NOMO-1 treated with DMSO at 0.1 percent for 48 hours (cell line): Measurements from ENCODE around the gene ZNF606.
A peak's percentile ranks its signal among the peaks of the same experiment; 100 is the strongest.

Source experiments
- DNase-seq: peaks from one replicate; lab custom pipeline; 2025; ENCODE audit not compliant: unreplicated experiment; lab: John Stamatoyannopoulos, UW

Gene ZNF606

DNA sequence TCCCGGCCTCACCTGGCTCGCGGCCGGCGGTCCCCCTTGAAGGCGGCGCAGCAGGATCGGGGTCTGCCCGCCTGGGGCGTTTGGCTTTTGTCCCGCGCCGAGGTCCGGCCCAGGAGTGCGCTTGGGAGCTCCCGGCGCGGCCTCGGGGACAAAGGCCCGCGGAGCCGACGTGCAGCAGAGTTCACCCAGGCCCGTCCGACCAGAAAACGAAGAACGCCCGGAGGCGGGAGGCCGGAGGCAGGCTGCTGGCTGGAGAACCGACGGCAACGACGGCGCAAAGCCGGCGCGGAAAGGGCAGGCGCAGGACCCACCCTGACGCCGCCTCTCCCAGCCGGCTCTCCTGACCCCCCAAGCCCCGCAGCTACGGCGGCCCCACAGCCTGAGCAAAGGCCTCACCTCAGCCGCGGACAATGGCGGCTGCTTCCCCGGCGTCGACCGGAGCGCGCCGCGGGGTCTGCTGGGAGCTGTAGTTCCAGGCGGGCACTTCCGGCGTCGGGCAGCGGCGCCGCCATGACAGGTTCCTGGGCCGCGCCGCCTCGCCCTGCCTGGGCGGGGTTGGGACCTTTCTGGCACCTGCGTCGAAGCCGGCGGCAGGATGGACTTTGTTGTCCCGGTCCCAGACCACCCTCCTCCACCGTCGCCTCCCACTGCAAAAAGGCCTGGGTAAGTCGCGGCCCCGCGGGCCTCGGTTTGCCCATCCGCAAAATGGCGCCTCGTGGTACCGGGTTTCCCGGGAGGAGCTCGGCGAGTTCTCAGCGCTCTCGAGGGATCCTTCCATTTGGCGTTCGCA, at the start of gene ZNF606:
TSS of gene ZNF606 (minus strand) at position 437 of the 790 bp plus-strand sequence. CDS start 1,501 bp downstream, outside the sequence.
- peak; percentile 81 for DNase-seq

DNA sequence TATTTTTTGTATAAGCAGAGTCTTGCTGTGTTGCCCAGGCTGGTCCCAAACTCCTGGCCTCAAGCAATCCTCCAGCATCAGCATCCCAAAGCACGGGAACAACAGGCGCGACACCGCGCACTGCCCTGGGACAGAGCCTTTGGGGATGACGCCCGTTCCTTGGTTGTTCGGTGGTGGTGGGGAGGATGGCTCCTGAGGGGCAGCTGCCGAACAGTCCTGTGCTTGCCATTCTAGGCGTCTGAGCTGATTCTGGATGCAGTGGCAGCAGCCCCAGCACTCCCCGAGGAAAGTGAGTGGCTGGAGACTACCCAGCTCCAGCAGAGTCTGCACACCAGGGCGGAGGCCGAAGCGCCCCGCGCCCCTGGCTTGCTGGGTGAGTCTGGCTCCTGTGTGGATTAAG, 49.6 kb upstream of the ZNF606 start:
- no peak for DNase-seq

DNA sequence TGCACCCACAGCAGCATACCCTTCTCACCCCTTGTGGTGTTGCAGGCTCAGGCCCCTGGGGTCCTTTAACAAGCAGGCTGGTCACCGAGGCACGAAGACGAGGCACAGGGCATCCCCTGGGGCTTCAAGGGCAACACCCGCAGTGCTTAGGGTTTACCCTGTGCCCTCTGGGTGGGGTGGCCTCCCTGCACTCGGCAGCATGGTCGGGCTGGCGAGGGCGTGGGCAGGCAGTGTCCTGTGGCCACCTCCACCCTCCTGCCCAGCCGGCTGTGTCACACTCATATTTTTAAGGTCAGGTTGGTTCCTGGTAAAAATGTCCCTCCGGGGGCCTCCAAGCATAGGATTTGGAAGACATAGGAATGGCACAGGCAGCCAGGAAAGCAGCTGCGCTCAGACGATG, 45.1 kb upstream of the ZNF606 start:
- DNase-seq, result no peak

DNA sequence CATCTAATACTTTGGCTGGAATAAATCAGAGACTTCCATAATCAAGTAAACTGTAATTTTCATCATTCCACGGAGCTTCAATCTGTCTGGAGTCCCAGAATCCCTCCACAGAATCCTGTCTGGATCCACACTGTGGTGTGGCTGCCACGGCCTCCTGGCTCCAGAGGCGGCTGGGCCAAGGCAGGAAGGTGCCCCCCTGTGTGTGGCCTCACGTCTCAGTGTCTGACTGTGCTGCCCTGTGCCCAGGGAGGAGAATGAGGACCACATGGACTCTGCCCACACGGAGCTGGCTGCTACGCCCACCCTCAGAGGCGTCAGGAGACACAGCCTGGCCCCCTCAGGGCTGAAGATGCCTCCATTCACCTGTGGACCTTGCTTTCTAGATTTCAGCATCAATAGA, 44.2 kb upstream of the ZNF606 start:
- DNase-seq, result no peak

DNA sequence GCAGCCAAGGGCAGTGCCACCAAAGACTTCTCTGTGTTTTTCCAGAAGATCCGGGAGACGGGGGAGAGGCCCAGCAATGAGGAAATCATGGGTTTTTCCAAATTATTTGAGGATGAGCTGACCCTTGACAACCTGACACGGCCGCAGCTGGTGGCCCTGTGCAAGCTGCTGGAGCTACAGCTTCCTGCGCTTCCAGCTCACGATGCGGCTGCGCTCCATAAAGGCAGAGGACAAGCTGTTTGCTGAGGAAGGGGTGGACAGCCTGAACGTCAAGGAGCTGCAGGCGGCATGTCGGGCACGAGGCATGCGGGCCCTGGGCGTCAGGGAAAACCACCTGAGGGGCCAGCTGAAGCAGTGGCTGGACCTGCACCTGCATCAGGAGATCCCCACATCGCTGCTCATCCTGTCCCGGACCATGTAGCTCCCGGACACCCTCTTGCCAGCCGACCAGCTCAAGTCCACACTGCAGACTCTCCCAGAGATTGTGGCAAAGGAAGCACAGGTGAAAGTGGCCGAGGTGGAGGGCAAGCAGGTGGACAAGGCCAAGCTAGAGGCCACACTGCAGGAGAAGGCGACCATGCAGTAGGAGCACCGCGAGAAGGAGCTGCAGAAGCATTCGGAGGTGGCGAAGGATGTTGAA, 42.9 kb upstream of the ZNF606 start:
- DNase-seq, result no peak

DNA sequence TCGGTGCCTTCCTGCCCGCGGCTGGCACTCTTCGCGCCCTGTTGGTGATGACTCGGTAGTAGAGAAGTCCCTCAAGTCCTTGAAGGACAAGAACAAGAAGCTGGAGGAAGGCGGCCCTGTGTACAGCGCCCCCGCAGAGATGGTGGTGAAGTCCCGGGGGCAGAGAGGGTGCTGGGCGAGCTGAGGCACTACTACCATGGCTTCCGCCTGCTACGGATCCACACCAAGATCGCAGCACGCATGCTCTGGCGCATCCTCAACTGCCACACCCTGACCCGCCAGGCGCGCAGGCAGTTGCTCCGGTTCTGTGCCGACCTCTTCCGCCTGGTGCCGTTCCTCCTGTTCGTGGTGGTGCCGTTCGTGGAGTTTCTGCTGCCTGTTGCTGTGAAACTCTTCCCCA, 42.3 kb upstream of the ZNF606 start:
- no peak for DNase-seq

DNA sequence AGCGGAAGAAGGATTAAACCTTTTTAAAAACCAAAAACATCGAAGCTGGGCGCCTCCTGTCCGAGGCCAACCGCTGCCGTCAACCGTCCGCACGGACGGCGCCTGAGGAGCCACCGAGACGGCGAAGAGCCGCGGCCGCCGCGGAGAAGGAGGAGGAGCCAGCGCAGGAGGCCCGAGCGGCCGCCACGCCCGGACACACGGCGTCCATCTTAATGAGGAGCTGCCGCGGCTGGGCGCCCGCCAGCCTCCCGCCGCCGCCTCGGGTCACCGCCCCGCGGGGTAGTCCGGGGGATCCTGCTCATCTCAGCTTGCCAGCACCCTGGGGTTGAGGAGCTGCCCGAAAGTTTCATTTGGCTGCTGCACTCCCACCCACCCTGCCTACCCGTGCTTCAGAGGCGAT, 41.8 kb upstream of the ZNF606 start:
- no peak for DNase-seq

DNA sequence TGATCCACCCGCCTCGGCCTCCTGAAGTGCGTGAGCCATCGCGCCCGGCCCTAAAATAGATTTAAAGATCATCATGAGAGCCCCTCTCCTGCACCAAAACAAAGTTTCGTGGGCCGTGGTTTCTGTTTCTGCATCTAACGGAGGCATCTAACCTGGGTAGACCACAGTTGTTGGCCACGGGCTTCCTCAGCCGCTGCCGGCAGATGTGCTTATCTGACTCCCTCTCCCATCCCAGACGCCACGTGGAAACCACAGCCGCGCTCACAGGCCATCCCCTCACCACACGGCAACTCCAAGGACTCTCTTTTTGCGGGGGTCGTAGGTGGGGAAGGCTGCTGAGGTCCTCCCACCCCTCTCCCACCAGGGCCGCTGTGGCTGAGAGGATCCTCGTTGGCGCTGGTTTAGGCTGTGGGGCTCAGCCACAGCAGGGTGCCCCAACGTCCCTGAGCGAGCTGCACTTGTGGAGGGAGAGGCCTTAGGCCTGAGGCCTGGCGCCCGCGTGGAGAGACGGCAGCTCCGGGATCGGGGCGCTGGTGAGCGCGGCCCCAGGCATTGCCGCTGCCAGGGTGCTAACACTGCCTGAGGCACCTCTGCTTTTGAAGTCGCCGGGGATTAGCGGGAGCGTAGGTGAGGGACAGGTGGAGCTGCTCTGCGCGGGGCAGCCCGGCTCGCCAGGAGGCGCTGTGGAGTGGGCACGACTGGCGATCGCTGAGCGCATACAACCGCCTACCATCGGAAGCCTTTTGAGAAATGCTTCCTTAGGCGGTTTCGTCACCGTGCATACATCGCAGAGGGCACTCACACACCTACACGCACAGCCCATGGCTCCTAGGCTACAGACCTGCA, 40.1 kb upstream of the ZNF606 start:
- DNase-seq, result no peak

DNA sequence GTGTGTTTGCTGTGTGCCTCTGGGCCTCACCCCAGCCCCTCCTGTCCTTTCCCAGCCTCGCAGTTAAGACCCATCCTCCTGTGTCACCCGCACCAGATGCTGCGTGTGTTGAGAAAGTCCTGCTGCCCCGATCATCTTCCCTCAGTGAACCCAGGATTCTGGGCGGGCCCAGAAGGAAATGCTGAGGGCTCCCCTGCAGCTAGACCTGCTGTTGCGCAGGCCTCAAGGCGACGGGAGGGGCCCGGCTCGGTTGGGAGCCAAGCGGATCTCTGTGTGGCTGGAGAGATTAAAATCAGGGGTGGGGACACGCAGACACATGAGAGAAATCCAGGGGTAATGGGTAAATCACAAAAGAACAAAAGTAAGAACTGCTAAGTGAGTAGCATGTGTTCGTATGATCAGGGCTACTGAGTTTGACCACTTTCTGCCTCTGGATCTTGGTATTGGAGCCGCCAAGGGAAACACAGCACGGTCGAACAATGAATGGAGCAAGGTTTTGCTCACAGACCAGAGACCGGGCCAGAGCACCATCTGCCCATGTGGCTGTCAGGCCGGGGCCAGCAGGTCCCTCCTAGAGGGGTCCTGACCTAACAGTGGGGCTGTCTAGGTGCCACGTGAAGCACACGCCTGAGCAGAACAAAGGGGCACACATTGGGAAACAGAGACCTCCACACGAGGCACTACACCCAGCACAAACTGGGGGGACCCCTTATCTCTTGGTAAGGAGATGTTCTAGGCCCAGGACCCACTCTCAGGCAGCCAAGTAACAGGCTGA, 38.3 kb upstream of the ZNF606 start:
- no peak for DNase-seq

DNA sequence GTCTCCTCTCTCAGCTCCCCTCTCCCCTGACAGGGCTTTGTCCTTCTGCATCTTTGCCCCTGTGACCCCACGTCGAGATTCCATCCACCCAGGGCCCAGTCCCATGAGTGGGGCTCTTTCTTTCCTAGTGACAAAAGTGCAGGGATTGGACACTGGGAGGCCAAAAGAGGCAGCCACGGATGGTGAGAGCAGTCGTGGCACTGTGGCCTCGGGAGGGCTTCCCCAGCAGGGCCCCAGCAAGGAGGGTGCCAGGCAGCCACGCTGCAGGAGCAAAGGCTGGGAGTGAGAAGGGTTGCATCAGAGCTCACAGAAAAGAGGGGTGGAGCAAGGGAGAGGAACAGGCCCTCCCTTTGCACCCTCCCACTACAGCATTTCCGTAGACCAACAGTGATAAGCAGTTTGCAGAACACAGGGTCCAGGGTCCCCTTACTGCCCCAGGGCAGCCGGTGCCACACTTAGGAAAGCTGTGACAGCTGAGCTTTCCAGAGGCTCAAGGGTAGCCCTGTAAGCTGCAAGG, 36.1 kb upstream of the ZNF606 start:
- no peak for DNase-seq

DNA sequence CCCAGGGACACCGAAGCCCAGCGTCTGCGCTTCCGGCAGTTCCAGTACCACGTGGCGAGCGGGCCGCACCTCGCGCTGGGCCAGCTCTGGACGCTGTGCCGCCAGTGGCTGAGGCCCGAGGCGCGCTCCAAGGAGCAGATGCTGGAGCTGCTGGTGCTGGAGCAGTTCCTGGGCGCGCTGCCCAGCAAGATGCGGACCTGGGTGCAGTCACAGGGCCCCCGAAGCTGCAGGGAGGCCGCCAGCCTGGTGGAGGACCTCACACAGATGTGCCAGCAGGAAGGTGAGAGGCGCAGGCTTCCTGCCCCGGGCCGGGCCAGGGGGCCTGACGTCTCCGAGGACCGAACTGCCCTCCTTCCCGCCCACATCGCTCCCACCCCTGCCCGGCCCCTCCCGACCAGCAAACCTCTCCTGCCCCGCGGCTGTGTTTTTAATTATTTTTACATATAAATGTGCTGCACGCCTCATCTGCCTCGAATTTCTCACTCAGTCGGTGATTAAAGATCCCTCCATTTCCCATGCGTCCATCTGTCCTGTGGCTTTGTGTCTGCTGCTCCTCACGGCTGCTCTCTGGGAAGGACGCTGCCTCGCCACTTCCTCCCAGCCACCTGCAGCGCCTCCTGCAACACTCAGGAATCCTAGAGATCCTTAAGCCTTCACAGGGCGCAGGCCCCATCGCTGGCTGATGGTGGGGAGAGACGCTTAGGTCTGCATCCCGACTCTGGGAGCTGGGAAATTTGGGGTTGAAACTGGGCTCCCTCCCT, 35.5 kb upstream of the ZNF606 start:
- DNase-seq, result no peak

DNA sequence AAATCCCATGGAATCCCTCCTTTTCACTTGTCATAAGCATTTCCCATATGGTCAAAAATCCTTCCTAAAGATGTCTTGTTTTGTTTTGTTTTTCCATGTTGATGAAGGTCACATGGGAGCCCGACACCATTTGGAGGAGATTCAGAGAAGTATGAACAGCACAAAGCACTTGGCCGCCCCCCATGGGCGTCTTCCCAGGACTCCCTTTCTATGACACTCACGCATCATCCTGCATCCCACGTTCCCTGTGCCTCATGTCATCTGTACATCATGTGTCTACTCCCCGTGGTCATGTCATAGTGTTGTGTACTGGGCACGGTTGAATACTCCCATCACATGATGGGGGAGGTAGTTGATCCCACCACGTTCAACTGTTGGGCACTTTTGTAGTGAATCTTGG, 33.2 kb upstream of the ZNF606 start:
- no peak for DNase-seq

DNA sequence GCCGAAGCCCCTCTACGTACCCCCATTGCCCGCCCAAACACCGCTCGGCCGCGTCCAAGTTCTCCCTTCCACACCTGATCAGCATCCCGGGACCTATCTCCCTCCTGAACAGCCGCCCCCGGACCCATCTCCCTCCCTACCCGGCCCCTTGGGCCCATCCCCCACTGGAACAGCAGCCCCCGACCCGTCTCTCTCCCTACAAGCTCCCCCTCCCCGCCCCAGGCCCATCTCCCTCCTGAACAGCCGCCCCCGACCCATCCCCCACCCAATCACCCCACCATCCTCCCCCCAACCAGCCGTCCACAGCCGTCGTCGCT, 31.8 kb upstream of the ZNF606 start:
- no peak for DNase-seq

DNA sequence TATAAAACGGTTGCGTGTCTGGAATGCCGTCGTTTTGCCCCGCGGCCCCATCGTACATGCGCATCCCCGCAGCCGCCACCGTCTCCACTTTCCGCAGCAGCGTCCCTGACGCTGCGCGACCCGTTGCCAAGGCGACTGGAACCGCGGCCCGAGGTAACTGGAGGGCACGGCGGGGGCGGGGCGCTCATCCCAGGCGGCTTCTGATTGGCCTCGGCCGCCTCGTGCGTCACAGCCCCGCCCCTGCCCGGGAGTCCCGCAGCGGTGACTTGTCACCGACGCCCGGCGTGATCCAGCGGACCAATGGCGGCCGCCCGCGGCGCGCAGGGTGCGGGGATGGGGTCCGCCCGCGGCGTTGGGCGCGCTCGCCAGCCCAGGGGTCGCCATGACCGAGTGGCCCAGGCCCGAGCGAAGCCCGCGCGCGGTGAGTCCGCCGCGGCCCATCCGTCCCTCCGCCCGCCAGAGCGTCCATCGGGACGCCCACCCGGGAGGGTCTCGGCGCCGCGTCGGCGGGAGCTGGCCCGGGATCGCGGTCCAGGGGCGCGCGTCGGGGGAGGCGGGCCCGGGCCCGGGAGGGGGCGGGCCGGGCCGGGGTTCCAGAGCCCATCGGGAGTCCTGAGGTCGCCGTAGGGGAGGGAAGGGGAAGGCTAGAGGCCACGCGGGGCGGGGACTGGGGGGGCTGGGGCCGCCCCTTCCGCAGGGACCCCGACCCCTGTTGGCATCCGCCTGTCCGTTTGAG, 31.3 kb upstream of the ZNF606 start, which contains the start of gene ZSCAN1:
TSS of gene ZSCAN1 (plus strand) at position 285 of the 736 bp plus-strand sequence. CDS start 3,812 bp downstream, outside the sequence.
- DNase-seq, result no peak

DNA sequence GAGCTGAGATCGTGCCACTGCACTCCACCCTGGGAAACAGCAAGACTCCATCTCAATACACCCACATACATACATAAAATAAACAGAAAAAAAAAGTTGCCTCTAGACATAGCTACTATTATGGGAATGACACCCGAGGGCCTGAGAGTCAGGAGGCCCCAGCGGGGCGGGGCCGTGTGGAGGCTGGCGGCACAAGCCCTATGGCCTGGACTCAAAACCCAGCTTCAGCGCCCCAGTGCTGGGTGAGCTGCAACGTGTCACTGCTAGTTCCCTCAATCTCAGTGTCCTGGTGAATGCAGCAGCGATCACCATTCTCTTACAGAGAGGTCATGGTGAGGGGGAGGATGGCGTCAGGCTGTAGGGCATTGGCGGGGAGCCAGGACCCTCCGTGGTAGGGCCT, 22.0 kb upstream of the ZNF606 start:
- DNase-seq, result no peak

DNA sequence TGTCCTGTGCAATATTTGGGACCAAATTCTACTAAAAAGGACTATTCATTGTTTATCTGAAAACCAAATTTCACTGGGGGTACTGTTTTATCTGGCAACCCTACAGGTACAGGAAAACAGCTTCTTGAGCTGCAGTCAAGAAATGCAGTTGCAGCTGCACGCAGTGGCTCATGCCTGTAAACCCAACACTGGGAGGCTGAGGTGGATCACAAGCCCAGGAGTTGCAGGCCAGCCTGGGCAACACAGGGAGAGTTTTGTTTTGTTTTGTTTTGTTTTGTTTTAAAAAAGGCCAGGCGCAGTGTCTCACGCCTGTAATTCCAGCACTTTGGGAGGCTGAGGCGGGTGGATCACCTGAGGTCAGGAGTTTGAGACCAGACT, 19.7 kb upstream of the ZNF606 start:
- DNase-seq, result no peak

DNA sequence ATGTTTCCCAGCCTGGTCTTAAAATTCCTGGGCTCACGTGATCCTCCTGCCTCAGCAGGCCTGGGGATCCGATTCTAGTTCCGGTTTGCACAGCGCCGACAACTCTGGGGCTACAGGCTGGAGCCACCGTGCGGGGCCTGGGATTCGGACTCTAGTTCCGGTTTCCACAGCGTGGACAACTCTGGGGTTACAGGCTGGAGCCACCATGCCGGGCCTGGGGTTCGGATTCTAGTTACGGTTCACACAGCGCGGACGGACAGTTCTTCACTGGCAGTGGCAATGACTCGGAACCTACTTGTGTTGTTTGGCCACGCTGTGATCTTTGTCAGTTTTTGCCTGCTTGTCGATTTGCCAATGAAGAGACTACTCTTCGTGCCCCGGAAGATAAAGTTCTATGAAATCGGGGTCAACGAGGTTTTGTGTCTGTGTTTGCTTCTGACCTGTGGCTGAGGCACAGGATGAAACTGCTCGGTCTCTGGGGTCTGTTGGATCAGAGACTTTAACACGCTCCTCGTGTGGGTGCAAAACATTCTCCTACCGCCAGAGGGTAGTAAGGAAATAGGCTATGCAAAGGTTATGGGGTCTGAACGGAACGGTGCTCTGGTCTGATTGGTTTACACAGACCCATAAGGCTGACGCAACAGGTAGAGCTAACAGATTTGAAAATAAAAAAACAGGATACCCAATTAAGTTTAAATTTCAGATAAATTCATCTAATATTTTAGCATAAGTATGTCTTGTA, 19.1 kb upstream of the ZNF606 start:
- DNase-seq, result no peak

DNA sequence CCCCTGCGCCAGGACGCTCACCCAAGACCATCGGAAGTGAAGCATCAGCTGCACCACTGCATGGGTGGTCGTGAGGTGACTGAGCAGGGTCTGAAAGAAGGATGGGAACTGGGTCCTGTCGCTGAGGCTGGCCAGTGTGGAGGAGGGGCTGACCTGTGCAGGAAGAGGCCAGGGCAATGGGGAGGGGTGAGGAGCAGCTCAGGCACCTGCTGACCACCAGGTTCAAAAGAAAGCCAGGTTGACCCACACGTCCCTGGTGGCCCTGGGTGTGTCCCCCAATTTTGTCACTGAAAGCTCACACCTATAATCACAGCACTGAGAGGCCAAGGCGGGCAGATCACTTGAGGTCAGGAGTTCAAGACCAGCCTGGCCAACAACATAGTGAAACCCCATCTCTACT, 17.5 kb upstream of the ZNF606 start:
- DNase-seq, result no peak

DNA sequence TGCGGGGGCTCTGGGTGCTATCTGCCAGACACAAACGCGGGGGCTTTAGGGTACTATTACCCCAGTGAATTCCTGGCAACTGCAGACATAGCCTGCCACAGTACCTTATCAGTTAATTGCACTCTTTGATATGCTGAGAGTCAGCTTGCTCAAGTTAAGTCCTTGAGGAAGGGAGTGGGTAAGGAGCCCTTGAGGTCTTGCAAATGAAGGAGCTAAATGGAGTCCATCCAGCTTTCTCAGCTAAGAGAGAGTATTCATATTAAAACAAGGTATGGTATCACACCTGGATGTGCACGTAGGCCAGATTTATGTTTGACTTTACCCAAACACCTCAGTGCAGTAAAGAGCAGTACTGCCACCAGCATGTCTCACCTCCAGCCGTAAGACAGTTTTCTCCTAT, 11.5 kb upstream of the ZNF606 start:
- DNase-seq, result no peak
